Activated CD8-positive, alpha-beta memory T cell treated with anti-CD3 and anti-CD28 coated beads for 1 hour (primary cell): ENCODE results near the gene DSCAM.

Experiments
- DNase-seq, 2 donors: peaks; one replicate each; pipeline ENCODE4 v3.0.0-alpha.2; 2020; ENCODE audit warnings: low read depth in 1 of 2; ENCODE audit errors: extremely low read depth in 1 of 2

The DSCAM gene

DNA sequence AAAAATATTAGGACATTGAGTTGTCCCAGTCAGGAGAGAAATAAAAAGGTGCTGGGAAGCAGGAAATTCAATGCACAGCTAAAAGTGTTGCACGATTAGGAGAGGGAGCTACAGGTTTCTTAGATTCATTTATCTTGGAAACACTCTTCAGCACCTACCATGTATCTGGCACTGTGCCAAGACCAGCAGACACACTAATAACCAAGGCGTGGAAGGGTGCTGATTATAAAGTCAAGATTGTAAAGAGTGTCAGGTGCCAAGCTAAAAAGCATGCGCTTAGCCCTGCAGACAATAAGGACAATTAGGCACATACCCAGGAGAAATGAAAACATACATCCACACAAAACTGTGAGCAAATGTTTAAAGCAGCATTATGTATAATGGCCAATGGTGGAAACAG is 129.9 kb downstream of the DSCAM start:
- DNase-seq: no peak

- no peak for DNase-seq
Observed at GRCh38 chr21:40714536-40714935, 132.4 kb downstream of the DSCAM start.

GRCh38 chr21:40707656-40708244 is 139.2 kb downstream of the DSCAM start:
- no peak for DNase-seq

DNA sequence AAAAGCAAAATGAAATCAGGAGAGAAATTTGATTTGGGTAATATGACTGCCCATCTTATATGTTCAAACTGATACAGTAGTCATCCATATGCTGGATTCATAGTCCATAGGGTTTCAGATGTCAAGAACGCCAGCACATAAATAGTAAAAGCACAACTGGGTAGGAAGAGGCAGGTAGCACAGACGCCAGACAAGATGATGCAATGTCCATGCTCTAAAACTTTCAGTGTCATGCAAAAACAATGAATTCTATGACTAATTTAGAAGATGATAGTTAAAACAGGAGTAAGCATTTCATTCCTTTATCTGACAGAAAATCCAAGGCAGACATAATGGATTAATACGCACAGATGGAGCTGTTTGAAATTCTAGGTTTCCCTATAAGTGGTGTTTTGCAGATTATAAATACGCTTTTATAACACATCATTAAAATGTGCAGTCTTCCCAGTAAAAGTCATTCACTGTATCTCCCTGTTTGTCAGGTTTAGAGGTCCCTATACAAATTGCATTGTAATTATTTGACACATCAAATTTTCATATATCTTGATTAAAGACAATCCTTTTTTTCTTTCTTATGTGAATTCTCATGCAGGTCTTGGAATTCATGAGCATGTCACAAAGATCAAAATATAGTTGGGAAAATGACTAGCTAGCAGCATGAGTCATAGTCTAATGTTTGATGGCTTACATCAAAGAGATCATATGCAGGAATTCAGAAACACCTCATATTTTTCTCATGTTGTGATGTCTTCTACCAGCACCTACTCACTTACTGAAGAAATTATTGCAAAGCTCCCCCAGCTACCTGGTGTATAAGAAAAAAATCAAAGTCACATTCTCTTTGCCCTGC is 139.9 kb downstream of the DSCAM start:
- no peak for DNase-seq

- no peak for DNase-seq
Observed at GRCh38 chr21:40706176-40706575, 140.8 kb downstream of the DSCAM start.

- DNase-seq: no peak
Observed at GRCh38 chr21:40704141-40704540, 142.8 kb downstream of the DSCAM start.

DNA sequence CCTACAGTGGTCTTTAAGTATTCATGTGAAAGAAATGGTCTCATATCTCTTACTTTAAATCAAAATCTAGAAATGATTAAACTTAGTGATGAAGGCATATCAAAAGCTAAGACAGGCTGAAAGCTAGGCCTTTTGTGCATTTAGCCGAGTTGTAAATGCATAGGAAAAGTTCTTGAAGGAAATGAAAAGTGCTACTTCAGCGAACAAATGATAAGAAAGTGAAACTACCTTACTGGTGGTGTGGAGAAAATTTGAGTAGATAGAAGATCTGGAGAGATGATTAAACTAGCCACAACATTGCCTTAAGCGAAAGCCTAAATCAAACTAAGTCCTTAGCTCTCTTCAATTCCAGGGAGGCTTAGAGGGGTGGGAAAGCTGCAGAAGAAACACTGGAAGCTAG is 147.6 kb downstream of the DSCAM start:
- no peak for DNase-seq

- DNase-seq: no peak
Observed at GRCh38 chr21:40696246-40696645, 150.7 kb downstream of the DSCAM start.

DNA sequence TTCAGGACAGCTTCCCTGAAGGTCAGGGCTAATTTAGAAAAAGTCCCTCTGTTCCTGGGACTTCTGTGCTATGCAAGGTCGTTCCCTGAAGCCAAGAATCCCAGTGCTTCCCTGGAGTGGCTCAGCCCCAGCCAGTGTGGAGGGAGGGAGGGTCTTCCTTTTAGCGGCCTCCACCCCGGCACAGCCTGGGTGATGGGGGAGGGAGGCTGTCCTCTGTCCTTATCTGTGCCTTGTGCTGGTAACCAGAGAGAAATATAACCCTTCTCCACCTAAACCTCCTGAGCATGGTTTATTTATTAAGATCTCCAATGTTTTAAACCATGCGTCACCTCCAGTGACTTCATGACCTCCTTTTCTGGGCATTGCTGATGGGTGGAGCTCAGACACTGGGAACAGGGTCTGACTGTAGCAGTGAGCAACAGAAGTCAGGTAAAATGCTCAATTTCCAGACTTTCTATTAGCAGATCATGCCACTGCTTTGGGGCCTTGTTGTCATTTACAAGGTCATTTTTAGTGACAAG is 157.1 kb downstream of the DSCAM start:
- no peak for DNase-seq

- DNase-seq: no peak
Observed at GRCh38 chr21:40689217-40689616, 157.7 kb downstream of the DSCAM start.

GRCh38 chr21:40688106-40688864 is 158.7 kb downstream of the DSCAM start:
- no peak for DNase-seq

DNA sequence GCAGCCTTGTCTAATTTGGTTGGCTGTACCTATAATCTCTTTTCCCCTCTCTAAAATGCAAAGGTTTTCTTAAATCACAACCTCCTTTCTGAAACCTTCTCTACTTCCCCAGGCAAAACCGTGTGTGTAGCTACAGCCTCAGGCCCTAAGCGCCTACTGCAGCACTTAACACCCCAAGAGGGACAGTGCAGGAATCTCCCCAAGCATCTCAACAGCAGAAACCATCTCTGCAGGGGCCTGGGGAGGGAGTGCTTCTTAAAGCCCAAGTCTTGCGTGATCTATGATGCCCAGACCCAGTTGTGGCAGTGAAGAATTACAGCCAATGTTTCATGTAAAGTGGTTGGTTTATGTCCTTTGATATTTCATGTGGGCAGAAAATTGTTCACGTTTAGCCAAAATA is 159.3 kb downstream of the DSCAM start:
- DNase-seq: no peak

GRCh38 chr21:40686526-40686925 is 160.4 kb downstream of the DSCAM start:
- DNase-seq: no peak

- DNase-seq: no peak
Observed at GRCh38 chr21:40685141-40685540, 161.8 kb downstream of the DSCAM start.

- DNase-seq: no peak
Observed at GRCh38 chr21:40684726-40685125, 162.2 kb downstream of the DSCAM start.

- no peak for DNase-seq
Observed at GRCh38 chr21:40683349-40683748, 163.6 kb downstream of the DSCAM start.

- no peak for DNase-seq
Observed at GRCh38 chr21:40681164-40681859, 165.6 kb downstream of the DSCAM start.

DNA sequence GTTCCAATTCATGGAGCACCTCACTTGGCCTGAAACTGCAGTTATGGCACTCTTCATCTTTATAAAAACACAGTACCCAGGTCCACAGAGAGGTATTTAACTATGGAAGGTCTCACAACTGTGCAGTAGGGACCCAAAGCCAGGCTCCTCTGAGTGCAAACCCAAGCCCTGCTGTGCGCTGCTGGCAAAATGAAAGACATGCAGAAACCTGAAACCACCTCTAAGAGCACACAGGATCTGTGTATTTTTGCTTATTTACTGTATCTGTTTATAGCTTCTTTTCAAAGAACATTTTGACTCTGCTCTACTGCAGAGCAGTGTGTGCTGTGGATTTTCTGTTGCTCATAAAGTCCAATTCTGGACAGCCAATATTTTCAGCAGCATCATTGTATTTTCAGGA is 166.6 kb downstream of the DSCAM start:
- DNase-seq: no peak

GRCh38 chr21:40678681-40679284 is 168.2 kb downstream of the DSCAM start:
- DNase-seq: no peak

DNA sequence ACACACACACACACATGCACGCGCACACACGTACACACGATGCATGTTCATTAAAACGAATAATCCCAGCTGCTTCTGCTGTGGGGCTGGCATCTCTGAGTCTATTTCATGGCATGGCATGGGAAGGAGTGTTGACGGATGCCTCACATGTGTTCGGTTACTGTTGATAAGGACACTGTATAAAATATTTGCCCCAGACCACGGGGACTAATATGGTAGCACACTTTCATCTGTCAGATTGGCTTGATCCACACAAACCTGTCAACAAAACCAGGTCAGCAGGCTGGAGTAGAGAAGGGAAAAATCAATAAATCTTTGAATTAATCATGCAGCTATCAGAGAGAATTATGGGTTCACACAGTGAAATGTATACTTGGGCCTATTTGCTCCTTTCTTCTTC is 171.9 kb downstream of the DSCAM start:
- no peak for DNase-seq

- no peak for DNase-seq
Observed at GRCh38 chr21:40672602-40673001, 174.4 kb downstream of the DSCAM start.
